ENCODE results near the gene RPS6KA2.

Gene RPS6KA2

DNA sequence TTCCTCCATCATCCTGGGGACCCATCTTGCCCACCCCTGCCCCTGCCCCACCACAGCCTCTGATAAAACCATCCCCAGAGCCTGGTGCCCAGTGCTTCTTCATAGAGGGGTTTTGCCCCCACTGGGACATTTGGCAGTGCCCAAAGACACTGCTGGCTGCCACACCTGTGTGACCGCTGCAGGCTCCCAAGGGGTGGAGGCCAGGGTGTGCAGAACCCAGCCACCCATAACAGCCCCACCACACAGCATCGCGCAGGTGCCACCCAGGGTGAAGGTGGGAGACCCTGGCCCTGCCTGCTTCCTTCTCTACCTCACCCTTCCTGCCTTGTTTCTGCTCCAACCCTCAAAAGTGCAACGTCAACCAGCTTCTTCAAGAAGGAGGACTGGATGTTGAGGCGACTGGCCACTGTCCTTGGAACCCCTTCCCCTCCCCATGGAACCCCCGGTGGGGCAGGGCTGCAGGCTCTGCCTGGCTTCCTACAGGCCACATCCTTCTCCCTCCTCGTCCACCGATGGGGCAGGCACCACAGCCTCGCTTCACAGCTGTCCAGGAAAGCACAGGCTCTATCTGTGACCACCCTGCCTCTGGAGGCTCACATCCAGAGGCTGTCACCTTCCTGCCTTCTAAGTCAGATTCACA is 165.1 kb downstream of the RPS6KA2 start:
- no peak for DNase-seq

DNA sequence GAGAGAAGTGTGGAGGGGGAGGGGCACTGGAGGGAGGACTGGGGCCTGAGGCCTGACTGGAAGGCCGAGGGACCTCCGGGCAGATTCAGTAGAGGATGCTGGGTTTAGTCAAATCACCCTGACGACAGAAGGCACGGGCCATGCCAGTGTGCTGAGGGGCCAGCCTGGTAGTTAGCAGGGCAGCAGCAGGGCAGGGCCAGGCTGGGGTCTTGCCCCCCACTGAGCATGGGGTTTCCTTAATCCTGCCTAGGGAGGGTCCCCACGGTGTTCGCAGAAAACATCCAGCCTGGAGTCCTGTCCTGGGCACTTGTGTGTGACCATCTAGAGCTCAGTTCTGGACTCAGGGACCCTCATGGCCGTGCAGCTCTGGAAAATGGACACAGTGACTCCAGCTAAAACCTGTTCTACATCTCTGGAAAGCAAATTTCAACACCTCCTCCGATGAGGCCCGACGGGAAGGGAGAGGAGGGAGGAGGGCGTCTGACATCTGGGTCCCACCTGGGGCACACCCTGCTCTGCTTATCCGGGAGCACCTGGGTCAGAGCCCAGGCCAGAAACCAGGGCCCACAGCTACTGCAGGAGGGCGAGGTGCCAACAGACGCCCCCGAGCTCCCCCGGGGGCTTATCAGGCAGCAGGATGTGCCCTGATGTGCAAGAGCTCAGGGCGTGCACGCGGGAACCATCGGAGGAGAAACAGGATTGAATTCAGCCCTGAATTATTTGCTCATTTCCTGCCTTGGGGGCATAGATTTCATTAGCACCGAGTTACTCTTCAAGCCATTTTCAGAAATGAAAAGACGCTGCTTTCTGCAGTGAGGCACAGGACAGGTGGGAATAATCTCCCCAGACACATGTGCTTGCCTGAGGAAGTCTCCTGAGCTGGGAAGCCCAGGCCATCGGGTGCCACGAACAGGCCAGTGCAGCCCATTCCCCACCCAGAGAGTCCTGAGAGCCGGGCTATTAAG is 166.3 kb downstream of the RPS6KA2 start:
- DNase-seq: no peak

DNA sequence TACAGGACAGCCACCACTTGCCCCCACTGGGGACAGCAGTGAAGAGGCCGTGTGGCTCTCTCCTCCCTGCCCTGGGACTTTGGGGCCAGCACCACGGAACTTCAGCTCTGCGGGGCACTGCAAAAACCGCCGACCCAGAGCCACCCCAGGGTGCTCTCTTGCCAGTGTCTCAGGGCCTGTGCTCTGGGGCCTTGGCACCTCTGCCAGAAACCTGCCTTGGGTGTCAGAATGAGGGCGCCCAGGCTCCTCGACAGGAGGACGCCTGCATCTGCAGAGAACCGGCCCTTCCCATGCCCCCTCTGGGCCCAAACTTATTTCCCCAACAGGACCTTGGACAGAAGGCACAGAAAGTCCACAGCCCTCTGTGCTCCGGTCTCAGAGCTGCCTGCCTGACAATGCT is 167.1 kb downstream of the RPS6KA2 start:
- DNase-seq: no peak

DNA sequence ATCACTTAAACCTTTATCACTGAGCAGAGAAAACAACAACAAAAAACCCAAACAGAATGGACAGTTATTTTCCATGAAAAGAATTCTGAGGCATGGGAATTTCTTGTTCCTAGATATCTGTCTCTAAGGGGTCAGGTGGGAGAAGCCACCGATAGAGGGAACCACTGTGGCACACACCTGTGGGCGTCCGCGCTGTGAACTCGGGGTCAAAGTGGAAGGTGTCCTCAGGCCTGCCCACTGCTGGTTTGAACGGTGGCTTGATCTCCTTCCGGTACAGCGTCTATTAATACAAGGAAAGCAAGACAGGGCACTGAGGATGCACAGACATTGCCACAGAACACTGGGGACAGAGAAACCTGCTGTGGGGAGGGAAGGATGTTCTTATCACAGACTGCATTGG is 167.8 kb downstream of the RPS6KA2 start:
- no peak for DNase-seq

DNA sequence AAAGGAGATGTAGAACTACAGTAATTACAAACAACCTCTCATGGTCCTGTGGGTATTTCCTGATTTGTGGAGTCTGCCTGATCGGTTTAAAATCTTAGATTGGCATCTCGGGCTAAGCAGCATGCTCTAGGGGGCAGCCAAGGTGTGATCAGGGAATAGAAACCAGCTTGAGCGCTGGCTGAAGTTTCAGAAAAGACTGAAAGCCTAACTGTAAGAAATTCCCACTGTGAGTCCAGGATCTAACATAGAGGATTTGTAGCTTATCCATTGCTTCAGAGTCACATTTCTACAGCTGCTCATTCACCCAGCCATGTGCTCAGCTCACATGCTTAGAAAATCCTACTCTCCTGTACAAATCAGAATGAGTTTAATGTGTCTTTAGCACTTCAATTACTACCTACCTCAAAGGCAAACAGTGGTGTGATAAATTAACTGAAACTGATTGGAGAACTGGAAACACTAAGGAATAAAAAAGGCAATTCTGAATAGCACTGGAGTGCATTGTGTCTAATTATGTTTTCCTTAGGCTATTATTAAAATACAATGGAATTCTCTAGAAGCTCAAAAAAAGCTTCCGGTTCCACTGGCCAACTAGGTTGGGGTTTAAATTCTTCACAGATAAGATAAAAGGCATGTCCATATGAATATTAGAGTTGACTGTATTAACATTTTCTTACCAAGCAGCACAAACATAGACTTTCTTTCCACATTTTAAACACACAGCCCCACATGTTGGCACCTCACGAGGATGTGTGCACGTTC is 170.5 kb downstream of the RPS6KA2 start:
- DNase-seq: no peak

DNA sequence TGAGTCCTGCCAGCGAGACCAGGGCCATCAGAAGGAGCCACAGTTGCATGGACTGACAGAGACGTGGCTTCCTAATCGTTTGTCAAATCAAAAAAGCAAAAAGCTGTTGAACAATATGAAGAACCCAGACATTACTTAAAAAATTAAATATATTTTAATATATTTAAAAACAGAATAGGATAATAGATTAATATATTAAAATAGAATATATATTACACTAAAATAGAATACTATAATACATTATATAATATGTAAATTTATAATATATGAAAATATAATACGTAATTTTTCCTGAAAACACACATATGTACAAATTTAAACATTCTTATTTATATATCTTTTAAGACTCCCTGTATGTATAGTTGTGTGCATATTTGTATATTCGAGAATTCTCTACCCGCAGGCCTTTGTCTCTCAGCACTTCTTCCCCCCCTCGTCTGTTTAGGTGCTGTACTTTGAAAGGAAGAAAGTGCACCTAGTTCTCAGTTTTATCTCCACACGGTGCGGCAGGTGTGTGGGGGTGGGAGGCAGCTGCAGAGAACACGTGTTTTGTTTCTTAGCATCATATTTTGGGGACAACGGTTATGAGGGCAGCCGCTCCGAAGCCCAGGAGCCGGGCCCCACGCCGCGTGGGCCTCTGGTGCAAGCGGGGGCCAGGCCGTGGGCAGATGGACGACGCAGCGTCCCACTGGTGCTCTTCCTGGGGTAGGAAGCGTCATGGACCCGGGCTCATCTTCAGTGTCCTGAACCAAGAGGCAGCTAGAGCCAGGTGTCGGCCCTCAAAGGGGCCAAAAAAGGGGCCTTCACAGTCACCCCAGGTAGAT is 172.1 kb downstream of the RPS6KA2 start:
- no peak for DNase-seq

DNA sequence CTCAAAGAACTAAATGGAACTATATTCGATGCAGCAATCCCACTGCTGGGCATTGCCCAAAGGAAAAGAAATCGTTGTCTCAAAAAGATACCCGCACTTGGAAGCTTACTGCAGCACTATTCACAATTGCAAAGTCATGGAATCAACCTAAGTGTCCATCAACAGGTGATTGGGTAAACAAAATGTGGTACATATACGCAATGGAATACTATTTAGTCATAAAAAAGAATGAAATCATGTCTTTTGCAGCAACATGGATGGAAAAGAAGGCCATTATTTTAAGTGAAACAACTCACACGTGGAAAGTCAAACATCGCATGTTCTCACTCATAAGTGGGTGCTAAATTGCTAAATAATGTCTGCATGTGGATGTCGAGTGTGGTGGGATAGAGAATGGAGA is 173.4 kb downstream of the RPS6KA2 start:
- DNase-seq: no peak

DNA sequence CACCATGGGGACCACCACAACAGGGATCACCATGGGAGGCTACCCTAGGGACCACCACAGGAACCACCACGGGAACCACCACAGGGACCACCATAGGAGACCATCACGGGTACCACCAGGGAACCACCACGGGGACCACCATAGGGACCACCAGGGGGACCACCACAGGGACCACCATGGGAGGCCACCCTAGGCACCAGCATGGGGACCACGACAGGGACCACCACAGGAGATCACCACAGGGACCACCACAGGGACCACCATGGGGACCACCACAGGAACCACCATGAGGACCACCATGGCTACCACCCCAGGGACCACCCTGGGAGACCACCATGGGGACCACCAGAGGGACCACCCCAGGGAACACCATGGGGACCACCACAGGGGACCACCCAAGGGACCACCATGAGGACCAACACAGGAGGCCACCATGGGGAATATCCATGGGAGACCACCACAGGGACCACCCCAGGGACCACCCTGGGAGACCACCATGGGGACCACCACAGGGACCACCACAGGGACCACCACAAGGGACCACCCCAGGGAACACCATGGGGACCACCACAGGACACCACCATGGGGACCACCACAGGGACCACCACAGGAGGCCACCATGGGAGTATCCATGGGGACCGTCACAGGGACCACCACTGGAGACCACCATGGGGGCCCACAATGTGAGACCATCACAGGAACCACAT is 176.7 kb downstream of the RPS6KA2 start:
- no peak for DNase-seq

DNA sequence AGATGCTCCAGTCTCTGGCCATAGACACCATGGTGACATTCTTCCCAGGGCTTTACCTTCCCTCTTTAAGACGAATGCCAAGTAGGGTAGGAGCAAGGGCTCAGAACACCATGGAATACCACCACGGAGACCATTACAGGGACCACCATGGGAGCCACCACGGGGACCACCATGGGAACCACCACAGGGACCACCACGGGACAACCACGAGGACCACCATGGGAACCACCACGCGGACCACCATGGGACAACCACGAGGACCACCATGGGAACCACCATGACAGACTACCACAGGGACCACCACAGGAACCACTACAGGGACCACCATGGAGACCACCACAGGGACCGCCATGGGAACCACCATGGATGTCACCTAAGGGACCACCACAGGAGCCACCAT is 177.4 kb downstream of the RPS6KA2 start:
- no peak for DNase-seq

DNA sequence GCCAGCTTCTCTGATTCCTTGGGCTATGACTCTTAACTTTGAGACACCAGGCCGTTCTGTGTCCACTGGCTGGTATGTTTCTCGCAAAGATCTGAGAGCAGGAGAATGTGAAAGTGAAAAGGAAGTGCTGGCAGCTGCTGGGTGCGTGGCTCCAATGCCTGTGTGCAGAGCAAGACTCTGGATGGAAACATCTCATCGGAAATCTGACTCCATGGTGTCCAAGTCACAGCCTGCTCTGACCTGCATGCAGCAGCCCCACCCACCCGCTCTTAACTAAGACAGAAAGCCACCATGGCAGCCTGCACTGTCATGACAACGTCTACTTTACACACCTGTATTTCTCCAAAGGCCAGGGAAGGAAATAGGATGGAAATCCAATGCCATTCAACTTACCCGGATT is 178.0 kb downstream of the RPS6KA2 start:
- DNase-seq: no peak

DNA sequence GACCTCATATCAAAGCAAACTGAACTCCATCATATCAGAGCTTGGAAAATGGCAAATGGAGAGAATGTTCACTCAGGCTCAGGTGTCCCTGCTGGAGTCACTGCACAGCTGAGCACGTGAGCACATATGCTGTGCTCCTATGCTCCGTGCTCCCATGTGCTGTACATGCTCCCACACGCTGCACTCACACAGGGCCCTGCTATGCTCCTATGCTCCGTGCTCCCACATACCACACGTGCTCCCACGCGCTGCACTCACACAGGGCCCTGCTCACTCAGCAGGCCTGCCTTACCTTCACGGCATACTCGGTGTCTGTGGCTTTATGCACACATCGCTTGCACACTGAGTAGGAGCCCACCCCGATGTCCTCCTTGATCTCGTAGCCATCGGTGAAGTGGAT is 178.6 kb downstream of the RPS6KA2 start:
- no peak for DNase-seq

DNA sequence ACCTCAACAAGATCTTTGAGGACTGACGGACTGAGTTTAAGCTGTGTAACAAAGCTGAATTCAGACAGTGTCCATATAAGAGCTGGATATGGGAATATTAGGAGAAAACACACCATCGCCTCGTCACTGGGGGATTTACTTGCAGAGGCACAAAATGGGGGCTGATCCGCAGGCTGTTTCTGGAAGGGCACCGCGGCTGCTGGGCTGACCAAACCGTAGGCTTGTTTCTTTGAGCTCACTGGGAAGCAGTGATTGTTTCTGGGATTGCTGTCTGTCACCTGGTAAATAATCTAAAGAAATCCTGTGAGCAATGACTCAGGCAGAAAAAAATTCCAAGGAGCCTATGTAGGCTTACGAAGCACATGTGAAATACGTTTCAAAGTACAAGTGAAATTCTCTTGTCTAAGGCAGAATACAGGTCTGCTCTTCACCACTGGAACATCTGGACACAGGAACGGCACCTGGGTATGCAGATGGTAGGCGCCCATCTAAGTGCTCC is 180.4 kb downstream of the RPS6KA2 start:
- no peak for DNase-seq

DNA sequence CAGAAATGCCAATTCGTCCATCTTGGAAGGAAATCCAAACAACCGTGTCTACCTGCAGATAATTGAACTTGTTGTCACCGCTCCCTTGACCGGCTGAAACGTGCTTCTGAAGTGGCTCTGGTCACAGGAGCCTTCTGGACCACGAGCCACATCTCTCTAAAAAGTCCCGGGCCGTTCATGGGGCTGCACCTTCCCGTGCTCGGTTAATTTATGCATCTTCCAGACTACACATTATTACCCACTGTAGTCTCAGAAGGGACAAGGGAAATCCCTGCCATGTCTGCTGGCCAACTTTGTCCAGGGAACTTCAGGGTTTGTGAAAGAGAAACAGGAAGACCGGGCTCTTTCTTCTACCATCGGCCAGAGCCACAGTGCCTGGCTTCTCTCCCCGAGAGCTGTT is 180.9 kb downstream of the RPS6KA2 start:
- DNase-seq: no peak

DNA sequence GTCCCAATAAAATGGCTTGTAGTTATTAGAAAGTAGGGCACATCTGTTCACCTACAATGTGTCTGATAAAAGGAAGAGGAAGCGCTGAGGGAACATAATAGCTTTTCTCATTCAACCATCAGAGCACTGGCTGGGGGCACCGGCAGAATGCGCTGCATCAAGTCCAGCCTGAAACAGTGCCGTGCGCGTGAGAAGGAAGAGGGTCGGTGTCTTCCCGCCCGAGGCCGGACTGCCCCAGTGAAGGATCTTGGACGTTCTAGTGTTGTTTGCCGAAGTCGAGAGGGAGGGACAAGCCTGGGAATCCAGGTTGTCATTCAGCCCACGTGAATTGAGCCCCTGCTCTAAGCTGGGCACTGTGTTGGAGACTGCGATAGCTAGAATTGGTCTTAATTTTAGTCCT is 182.6 kb downstream of the RPS6KA2 start:
- no peak for DNase-seq

DNA sequence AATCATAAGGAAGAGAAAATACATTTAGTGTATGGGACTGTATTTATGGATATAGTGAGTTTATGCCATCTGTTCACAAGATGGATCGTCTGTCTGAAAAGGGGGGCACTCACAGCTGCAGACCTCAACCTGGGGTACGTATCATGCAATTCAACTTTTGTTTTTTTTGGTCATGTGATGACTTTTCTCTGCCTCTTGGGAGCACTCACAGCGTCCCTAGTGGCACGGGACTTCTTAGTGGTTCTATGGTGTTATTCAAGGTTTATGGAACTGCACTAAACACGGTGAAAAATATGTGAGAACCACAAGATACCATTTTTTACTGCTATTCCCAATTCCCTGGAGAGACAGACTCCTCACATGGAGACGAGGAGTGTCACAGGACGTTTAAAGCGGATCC is 183.9 kb downstream of the RPS6KA2 start:
- DNase-seq: no peak

DNA sequence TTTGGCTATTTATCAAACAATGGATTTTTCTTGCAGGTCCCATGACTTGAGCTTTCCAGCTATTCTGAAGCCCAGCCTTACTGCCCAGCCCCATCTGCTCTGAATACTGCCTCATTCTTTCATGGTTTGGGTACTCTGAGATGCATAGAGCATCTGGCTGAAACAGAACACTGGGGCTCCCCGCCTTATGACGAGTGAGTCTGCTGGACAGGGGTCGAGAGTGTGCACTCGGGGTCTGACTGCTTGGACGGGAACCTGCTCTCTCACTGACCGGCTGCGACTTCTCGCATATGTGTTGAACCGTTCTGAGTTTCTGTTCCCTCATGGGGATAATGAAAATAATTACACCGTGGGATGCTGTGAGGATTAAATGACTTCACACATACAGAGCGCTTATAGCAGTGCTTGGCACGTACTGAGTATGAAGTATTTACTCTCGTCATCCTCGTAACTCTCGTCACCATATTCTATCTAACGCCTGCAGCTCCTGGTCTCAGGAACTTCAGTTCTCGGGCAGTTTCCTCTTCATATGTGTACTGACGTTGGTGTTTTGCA is 184.8 kb downstream of the RPS6KA2 start:
- DNase-seq: no peak

DNA sequence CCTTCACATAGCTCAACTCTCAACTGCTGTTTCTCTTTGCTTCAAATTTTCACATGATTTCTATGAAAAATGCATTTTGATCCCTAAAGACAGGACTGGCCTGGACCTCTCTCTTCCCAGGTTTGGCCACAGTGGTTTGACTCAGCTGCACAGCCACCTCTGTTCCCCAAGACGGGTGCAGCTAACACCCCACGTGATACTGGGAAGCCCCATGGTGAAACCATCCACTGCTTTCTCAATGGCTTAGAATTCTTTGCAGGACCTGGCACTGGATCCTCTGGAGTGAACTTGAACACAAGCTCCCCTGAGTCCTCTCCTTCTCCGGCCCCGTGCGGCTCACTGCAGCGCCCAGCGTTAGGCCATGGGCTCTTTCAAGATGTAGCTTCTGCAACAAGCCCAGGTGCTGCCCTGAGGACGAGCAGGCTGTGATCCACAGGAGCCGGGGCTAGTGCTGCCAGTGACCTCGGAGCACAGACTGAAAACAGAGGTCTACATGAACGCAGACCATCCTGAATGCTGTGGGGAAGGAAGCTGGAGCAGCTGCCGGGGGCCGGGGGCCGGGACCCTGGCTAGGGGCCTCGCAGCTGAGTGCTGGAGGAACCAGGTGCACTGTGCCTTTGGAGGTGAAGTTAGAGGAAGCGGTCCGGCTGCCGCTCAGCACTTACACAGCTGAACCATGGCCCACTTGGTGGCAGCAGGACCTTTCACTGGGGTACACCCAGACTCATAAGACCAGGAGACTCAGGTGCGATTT is 185.5 kb downstream of the RPS6KA2 start:
- DNase-seq: no peak

DNA sequence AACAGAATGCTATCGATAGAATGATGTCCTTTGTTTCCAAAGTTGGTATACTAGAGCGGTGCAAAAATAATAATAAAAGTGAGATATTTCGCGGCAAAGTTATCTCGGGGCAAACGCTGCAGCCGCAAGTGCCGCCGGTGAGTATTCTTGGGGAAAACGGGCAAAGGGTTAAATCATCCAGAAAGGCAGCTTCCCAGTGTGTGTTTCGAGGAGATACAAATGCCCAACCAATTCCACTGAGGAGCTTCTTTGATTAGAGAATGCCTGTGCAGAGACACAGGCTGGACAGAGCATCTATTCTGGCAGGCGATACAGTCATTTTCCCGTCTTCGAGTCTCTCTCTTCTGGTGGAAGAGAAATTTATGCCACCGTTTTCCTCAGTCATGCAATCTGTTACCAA is 186.3 kb downstream of the RPS6KA2 start:
- no peak for DNase-seq

DNA sequence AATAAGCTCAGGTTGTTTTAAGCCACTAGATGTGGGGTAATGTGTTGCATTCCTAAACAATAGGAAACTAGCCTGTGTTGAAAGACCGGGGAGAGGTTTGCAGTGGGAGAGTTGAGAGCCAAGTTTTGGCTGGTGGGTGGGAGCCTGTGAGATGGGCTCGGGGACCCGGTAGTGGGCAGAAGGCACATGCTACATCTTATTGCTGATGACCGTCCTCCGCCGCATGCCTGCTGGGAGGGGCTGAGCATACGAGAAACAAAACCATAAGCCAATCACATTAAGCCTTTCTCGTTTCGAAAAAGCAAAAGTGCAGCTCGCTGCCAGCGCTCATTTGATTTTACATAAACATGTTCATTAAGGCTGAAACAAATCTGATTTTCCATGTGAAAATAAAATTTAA is 186.9 kb downstream of the RPS6KA2 start:
- no peak for DNase-seq

DNA sequence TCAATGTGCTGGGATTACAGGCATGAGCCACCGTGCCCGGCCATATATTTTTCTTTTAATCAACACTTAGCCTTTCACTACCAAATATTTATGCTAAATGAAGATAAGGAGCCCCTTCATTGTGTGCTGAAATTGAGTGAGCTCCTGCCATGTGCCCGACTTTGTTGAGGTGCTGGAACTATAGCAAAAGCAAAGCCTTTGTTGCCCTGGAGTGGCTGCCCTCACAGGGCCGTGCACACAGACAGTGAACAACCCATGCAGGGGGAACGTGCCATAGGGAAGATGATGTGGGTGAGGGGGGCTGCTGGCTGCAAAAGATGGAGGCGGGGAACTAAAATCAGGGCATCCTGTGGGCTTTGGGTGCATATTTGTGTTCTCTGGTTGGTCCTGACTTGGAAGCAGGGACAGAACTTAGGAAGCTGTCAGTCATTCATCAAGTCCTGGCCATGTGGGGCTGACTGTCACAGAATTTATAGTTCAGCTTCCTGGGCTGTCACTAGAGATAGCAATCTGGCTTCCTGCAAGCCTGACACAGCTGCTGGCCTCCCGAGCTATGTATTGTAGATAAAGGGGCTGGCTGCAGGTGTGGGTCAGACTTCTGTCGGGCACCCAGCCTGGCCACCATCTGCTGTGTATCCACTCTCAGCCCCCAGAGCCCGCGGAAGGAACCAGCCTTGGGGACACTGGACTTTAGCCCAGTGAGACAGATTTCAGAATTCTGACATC is 187.5 kb downstream of the RPS6KA2 start:
- peak; percentile 85 for DNase-seq

Measured in GDM1 (cell line).